ENCODE results near the gene PTPN6. TPM values are rescaled to one million over a fixed set of nuclear protein-coding genes. Genes with fewer than 3 reads are reported as not detected.

PTPN6 gene
- total RNA-seq, 1 experiment from 2014 or later, result 13.7 TPM

- in situ Hi-C loops (cut with HindIII; ENCODE audit: low pct_unique_long_range_greater_than_20kb, low sequenced_read_pairs), result no loop called here
- BruUV-seq (replicated peaks), result no TSS peak
- no peak overlapping the region for H3K4me3 ChIP-seq (ENCODE audit: low read depth in 2 of 2, low read length in 2 of 2)
- peaks cover 1% of the 10 kb centered on the region; the same call in 1 of the 2 replicates for H3K36me3 ChIP-seq (ENCODE audit: control insufficient read depth, insufficient read depth, low read length)
- ATAC-seq (no peak), DNase-seq (ENCODE audit: low read depth, low spot score) (no peak)
- no peaks in the 10 kb centered on the region for H3K4me1 ChIP-seq (ENCODE audit: control insufficient read depth, insufficient read depth, low read length)
- no peak for TF ChIP-seq CTCF (IDR thresholded peaks at IDR 0.05)
- TF ChIP-seq SIN3A (IDR thresholded peaks at IDR 0.05; ENCODE audit: borderline replicate concordance, insufficient read depth, low read depth, low read length), result no peak
- TF ChIP-seq TCF7L2 (IDR thresholded peaks at IDR 0.05; ENCODE audit: low read depth, low read length), result no peak
- TF ChIP-seq REST (IDR thresholded peaks at IDR 0.05; ENCODE audit: insufficient read depth in 1 of 2, low read depth in 2 of 2, low read length in 1 of 2), result no peak
- no peak for TF ChIP-seq POLR2AphosphoS5 (IDR thresholded peaks at IDR 0.05; ENCODE audit: low read depth, low read length)
- no peak overlapping the region for H3K27ac ChIP-seq (ENCODE audit: low read length)
- ChIA-PET POLR2A (no interaction called here), CTCF (no interaction called here)
- intact Hi-C loops (cut with micrococcal nuclease; ENCODE audit: unreplicated experiment), result no loop called here
- no peaks in the 10 kb centered on the region for H3K27me3 ChIP-seq (ENCODE audit: control insufficient read depth, insufficient read depth, low read length)
- no peaks in the 10 kb centered on the region for H3K9me3 ChIP-seq (ENCODE audit: control insufficient read depth, insufficient read depth, low read depth, low read length)
Measured at GRCh38 chr12:6979453-6979852, 28.3 kb downstream of the PTPN6 start.

- TF ChIP-seq SIN3A (IDR thresholded peaks at IDR 0.05; ENCODE audit: borderline replicate concordance, insufficient read depth, low read depth, low read length), result no peak
- TF ChIP-seq CTCF (IDR thresholded peaks at IDR 0.05), result no peak
- TF ChIP-seq POLR2AphosphoS5 (IDR thresholded peaks at IDR 0.05; ENCODE audit: low read depth, low read length), result no peak
- TF ChIP-seq TCF7L2 (IDR thresholded peaks at IDR 0.05; ENCODE audit: low read depth, low read length), result no peak
- no peak for TF ChIP-seq REST (IDR thresholded peaks at IDR 0.05; ENCODE audit: insufficient read depth in 1 of 2, low read depth in 2 of 2, low read length in 1 of 2)
- in situ Hi-C loops (cut with HindIII; ENCODE audit: low pct_unique_long_range_greater_than_20kb, low sequenced_read_pairs), result no loop called here
- no peak for DNase-seq (ENCODE audit: low read depth, low spot score)
- Histone ChIP-seq H3K4me3 (ENCODE audit: low read depth in 2 of 2, low read length in 2 of 2) (no peak overlapping the region), H3K27me3 (ENCODE audit: control insufficient read depth, insufficient read depth, low read length) (no peaks in the 10 kb centered on the region), H3K4me1 (ENCODE audit: control insufficient read depth, insufficient read depth, low read length) (no peaks in the 10 kb centered on the region), H3K9me3 (ENCODE audit: control insufficient read depth, insufficient read depth, low read depth, low read length) (no peaks in the 10 kb centered on the region), H3K27ac (ENCODE audit: low read length) (no peak overlapping the region), H3K36me3 (ENCODE audit: control insufficient read depth, insufficient read depth, low read length) (no peaks in the 10 kb centered on the region)
- ChIA-PET POLR2A (no interaction called here), CTCF (no interaction called here)
- intact Hi-C loops (cut with micrococcal nuclease; ENCODE audit: unreplicated experiment), result no loop called here
- no TSS peak for BruUV-seq (replicated peaks)
- ATAC-seq, result no peak
Measured at GRCh38 chr12:6980075-6980474, 28.9 kb downstream of the PTPN6 start.

All from Panc1 (cell line).